Activated CD8-positive, alpha-beta memory T cell treated with anti-CD3 and anti-CD28 coated beads for 48 hours (primary cell): ENCODE data around the gene SLC25A47.
"Not testable (repeated sequence)": the region's sequence is repeated elsewhere in the genome, so short reads cannot be mapped to it uniquely, and the experiment has no call there.

Experiments
- DNase-seq, 3 experiments: peaks; one replicate each; pipeline ENCODE4 v3.0.0-alpha.2; 2020; ENCODE audit warnings: low read depth in 2 of 3, low spot score in 2 of 3

The SLC25A47 gene

GRCh38 chr14:100289916-100290606, 33.1 kb upstream of the SLC25A47 start:
- DNase-seq: no peak

GRCh38 chr14:100290607-100291304, 32.4 kb upstream of the SLC25A47 start:
- no peak for DNase-seq

- DNase-seq: no peak
Measured at GRCh38 chr14:100291305-100292075, 31.6 kb upstream of the SLC25A47 start.

- DNase-seq: no peak
Measured at GRCh38 chr14:100292301-100292775, 30.8 kb upstream of the SLC25A47 start.

GRCh38 chr14:100292776-100293461, 30.2 kb upstream of the SLC25A47 start:
- DNase-seq: no peak

- no peak for DNase-seq
Measured at GRCh38 chr14:100293497-100294212, 29.5 kb upstream of the SLC25A47 start.

- no peak for DNase-seq
Measured at GRCh38 chr14:100294213-100294962, 28.8 kb upstream of the SLC25A47 start.

- no peak for DNase-seq
Measured at GRCh38 chr14:100294963-100295330, 28.2 kb upstream of the SLC25A47 start.

- DNase-seq: no peak
Measured at GRCh38 chr14:100295376-100296105, 27.6 kb upstream of the SLC25A47 start.

- no peak for DNase-seq
Measured at GRCh38 chr14:100296106-100296651, 27.0 kb upstream of the SLC25A47 start.

- DNase-seq: not testable (repeated sequence)
Measured at GRCh38 chr14:100296729-100297128, 26.4 kb upstream of the SLC25A47 start.

GRCh38 chr14:100297320-100298300, 25.5 kb upstream of the SLC25A47 start:
- no peak for DNase-seq

GRCh38 chr14:100298551-100299237, 24.4 kb upstream of the SLC25A47 start:
- DNase-seq: no peak

- DNase-seq: no peak
Measured at GRCh38 chr14:100299238-100299560, 23.9 kb upstream of the SLC25A47 start.

- no peak for DNase-seq
Measured at GRCh38 chr14:100302616-100303015, 20.5 kb upstream of the SLC25A47 start.

GRCh38 chr14:100303179-100303578, 20.0 kb upstream of the SLC25A47 start:
- DNase-seq: no peak

GRCh38 chr14:100303925-100304324, 19.2 kb upstream of the SLC25A47 start:
- no peak for DNase-seq
